Calu3 (cell line): ENCODE data around the gene CAPN14. TPM values are rescaled to one million over a fixed set of nuclear protein-coding genes. Genes with fewer than 3 reads are reported as not detected.

ENCODE experiments used
- BruUV-seq: library from RNA; stranded (reverse); fragments of 400-500 nt; replicated peaks from 2 replicates; lab custom pipeline; 2021; lab: Mats Ljungman, UMichigan
- CTCF ChIA-PET: fragments of 300-600 bp; sonication (Branson Sonifier 250); formaldehyde crosslinking; loops from one replicate; lab custom pipeline; 2022; ENCODE audit warnings: antibody characterized with exemption; lab: Charles Lee
- DNase-seq: peaks from one replicate; pipeline ENCODE4 v3.0.0; 2022
- H3K27ac Mint-ChIP-seq: one replicate; pipeline ENCODE4 v1.8.0; 2022; ENCODE audit warnings: mixed read lengths; ENCODE audit not compliant: unreplicated experiment
- H3K27me3 Mint-ChIP-seq: one replicate; pipeline ENCODE4 v1.8.0; 2022; ENCODE audit warnings: mixed read lengths; ENCODE audit not compliant: unreplicated experiment
- H3K36me3 Mint-ChIP-seq: one replicate; pipeline ENCODE4 v1.8.0; 2022; ENCODE audit warnings: mild to moderate bottlenecking, moderate library complexity, mixed read lengths; ENCODE audit not compliant: insufficient read depth, unreplicated experiment
- H3K4me1 Mint-ChIP-seq: one replicate; pipeline ENCODE4 v1.8.0; 2022; ENCODE audit warnings: mild to moderate bottlenecking, low read depth, mixed read lengths; ENCODE audit not compliant: unreplicated experiment
- H3K4me3 Mint-ChIP-seq: one replicate; pipeline ENCODE4 v1.8.0; 2022; ENCODE audit warnings: mild to moderate bottlenecking, low read depth, moderate library complexity, mixed read lengths; ENCODE audit not compliant: unreplicated experiment
- H3K9me3 Mint-ChIP-seq: one replicate; pipeline ENCODE4 v1.8.0; 2022; ENCODE audit warnings: low read depth, mixed read lengths; ENCODE audit not compliant: unreplicated experiment
- CTCF ChIP-seq: fragments of 200-600 bp; IDR thresholded peaks from one replicate; pipeline ENCODE4 v1.8.0; 2022; ENCODE audit warnings: antibody characterized with exemption; ENCODE audit not compliant: unreplicated experiment
- intact Hi-C: fragments of 100-400 bp; cut with micrococcal nuclease; formaldehyde crosslinking; loops from one replicate; pipeline ENCODE4 v1.10.0; 2022; ENCODE audit not compliant: unreplicated experiment
- total RNA-seq: library from RNA; stranded (reverse); gene quantifications from 2 replicates; pipeline ENCODE4 v1.2.3, GENCODE V29; 2022

Gene CAPN14
- total RNA-seq, 1 experiment from 2014 or later: 0.35 TPM

- Mint-ChIP-seq H3K9me3 (no peaks in the 10 kb centered on the region), H3K4me1 (no peaks in the 10 kb centered on the region), H3K4me3 (no peak overlapping the region), H3K27me3 (peaks cover 82% of the 10 kb centered on the region), H3K36me3 (no peaks in the 10 kb centered on the region), H3K27ac (no peak overlapping the region)
- no TSS peak for BruUV-seq
- CTCF ChIA-PET: no interaction called here
- no peak for TF ChIP-seq CTCF
- DNase-seq: no peak
- intact Hi-C loops: no loop called here
Measured at GRCh38 chr2:31148514-31148913, 68.8 kb downstream of the CAPN14 start.

DNA sequence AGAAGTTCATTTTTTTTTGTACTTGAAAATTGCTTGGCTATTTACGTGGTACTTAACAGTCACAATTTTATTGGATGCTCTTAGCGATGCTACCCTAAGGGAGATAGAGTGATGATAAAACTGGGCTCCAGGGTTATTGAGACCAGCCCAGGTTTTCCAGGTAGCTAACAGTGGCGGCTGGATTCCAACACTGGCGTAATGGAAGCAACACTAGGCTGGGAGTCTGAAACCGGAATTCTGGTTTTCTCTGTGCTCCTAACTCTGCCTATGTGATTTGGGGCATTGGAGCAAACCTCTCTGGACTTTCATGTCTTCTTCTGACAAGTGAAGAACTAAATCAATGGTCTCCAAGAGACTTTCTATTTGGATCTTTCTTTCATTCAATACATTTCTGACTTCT lies 69.7 kb downstream of the CAPN14 start:
- TF ChIP-seq CTCF: no peak
- Mint-ChIP-seq H3K27ac (no peak overlapping the region), H3K4me3 (no peak overlapping the region), H3K27me3 (peaks cover 82% of the 10 kb centered on the region), H3K36me3 (no peaks in the 10 kb centered on the region), H3K9me3 (no peaks in the 10 kb centered on the region), H3K4me1 (no peaks in the 10 kb centered on the region)
- intact Hi-C loops: no loop called here
- CTCF ChIA-PET: no interaction called here
- DNase-seq: no peak
- BruUV-seq: no TSS peak

DNA sequence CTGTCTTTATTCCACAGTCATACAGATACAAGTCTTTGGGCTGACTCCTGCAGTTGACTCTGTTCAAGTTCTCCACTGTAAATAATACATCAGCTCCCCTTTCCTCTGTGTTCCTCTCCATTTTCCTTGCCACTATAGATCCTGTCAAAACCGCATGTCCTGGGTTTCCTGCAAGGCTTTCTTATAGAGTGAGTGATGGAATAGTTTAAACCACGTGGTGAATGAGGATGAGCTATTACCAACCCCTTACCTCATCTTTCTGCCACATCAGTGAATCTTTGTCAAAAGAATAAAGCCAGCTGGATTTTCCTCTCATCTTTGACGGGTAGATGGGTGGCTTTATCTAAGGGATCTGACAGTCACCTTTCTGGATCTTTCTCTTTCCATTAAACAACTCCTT lies 75.2 kb downstream of the CAPN14 start:
- intact Hi-C loops: no loop called here
- TF ChIP-seq CTCF: no peak
- H3K4me1 Mint-ChIP-seq: peaks cover under 1% of the 10 kb centered on the region
- CTCF ChIA-PET: interaction anchor here (0.5 kb wide), 1 partner anchor 1532 kb away, joined by 3 read pairs; no protein-coding TSS in a partner anchor
- BruUV-seq: no TSS peak
- H3K27me3 Mint-ChIP-seq: peaks cover 61% of the 10 kb centered on the region
- H3K4me3 Mint-ChIP-seq: no peak overlapping the region
- DNase-seq: no peak
- peak overlapping the region; percentile 39 for H3K27ac Mint-ChIP-seq
- no peaks in the 10 kb centered on the region for H3K9me3 Mint-ChIP-seq
- peaks cover 14% of the 10 kb centered on the region for H3K36me3 Mint-ChIP-seq

DNA sequence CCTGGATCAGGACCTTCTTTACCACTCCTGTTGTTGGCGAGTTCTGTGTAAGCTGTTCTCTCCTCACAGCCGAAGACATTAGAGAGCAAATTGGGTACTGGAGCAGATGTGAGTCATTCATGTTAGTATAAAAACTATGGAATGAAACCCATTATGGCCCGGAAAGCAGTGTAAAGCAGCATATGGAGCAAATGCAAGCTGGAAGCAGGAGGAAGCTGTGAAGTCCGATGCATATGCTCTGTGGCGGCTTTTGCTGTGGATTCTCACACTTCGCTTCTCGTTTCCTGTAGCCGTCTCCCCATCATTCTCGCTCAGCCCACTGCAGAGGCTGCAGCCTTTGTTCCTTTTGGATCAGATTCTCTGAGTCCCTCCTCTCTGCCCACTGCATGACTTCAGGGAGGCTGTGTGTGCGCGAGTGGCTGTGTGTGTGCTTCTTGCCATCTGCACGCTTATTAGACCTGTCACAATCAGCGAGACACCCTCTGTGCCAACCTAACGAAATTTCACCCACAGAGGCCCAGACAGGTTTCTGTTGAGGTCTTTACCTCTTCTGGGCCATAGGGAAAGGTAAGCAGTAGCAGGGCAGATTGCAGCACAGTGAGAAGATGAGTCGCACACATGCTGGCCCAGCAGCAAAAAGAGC lies 75.8 kb downstream of the CAPN14 start:
- intact Hi-C loops: no loop called here
- peaks cover 6% of the 10 kb centered on the region for H3K4me1 Mint-ChIP-seq
- peaks cover 55% of the 10 kb centered on the region for H3K27me3 Mint-ChIP-seq
- no peaks in the 10 kb centered on the region for H3K9me3 Mint-ChIP-seq
- no TSS peak for BruUV-seq
- no peak overlapping the region for H3K4me3 Mint-ChIP-seq
- H3K27ac Mint-ChIP-seq: no peak overlapping the region
- TF ChIP-seq CTCF: no peak
- peaks cover 20% of the 10 kb centered on the region for H3K36me3 Mint-ChIP-seq
- no peak for DNase-seq
- CTCF ChIA-PET: interaction anchor here (0.5 to 1.1 kb wide), 2 partner anchors 28 to 1532 kb away, joined by 3 read pairs; no protein-coding TSS in a partner anchor
